Stomach smooth muscle (tissue), 2 donors: ENCODE results near the gene KRT38.

Experiments
- H3K27ac ChIP-seq: one replicate; pipeline ENCODE4 v1.7.0; 2013; ENCODE audit warnings: mild to moderate bottlenecking, low read length, inconsistent platforms
- H3K27me3 ChIP-seq, 2 donors: one replicate each; pipeline ENCODE4 v1.7.0; 2013; ENCODE audit warnings: low read length in 2 of 2; ENCODE audit not compliant: insufficient read depth in 2 of 2, control insufficient read depth in 1 of 2
- H3K36me3 ChIP-seq, 2 donors: one replicate each; pipeline ENCODE4 v1.7.0; 2013; ENCODE audit warnings: low read length in 2 of 2; ENCODE audit not compliant: control insufficient read depth in 2 of 2, insufficient read depth in 2 of 2
- H3K4me1 ChIP-seq: one replicate; pipeline ENCODE4 v1.7.0; 2013; ENCODE audit warnings: low read length; ENCODE audit not compliant: control insufficient read depth, insufficient read depth
- H3K4me3 ChIP-seq, 2 donors: one replicate each; pipeline ENCODE4 v1.7.0; 2013; ENCODE audit warnings: low read length in 2 of 2
- H3K9ac ChIP-seq, 2 donors: one replicate each; pipeline ENCODE4 v1.7.0; 2013; ENCODE audit warnings: low read length in 2 of 2, mild to moderate bottlenecking in 1 of 2
- H3K9me3 ChIP-seq, 2 donors: one replicate each; pipeline ENCODE4 v1.7.0; 2013; ENCODE audit warnings: low read length in 2 of 2; ENCODE audit not compliant: control insufficient read depth in 2 of 2
- donor health status: healthy.
- donor health status: Pancreatic carcinoma.

Gene KRT38

GRCh38 chr17:41457676-41458075 lies 16.9 kb upstream of the KRT38 start:
- Histone ChIP-seq H3K36me3 (no peaks in the 10 kb centered on the region), H3K4me3 (no peak overlapping the region), H3K27ac (no peak overlapping the region), H3K9ac (no peak overlapping the region), H3K4me1 (no peaks in the 10 kb centered on the region), H3K9me3 (no peaks in the 10 kb centered on the region), H3K27me3 (peaks cover 0 to 2% of the 10 kb centered on the region in 2 donors)

- Histone ChIP-seq H3K27ac (no peak overlapping the region), H3K9me3 (peaks cover under 1 to 4% of the 10 kb centered on the region in 2 donors), H3K36me3 (no peaks in the 10 kb centered on the region), H3K9ac (no peak overlapping the region), H3K27me3 (peaks cover 0 to 2% of the 10 kb centered on the region in 2 donors), H3K4me3 (no peak overlapping the region), H3K4me1 (no peaks in the 10 kb centered on the region)
Measured at GRCh38 chr17:41456204-41456603, 15.4 kb upstream of the KRT38 start.

- Histone ChIP-seq H3K27ac (no peak overlapping the region), H3K9me3 (peaks cover 2 to 4% of the 10 kb centered on the region in 2 donors), H3K36me3 (no peaks in the 10 kb centered on the region), H3K27me3 (peaks cover 0 to 2% of the 10 kb centered on the region in 2 donors), H3K9ac (no peak overlapping the region), H3K4me1 (no peaks in the 10 kb centered on the region), H3K4me3 (no peak overlapping the region)
Measured at GRCh38 chr17:41455236-41455635, 14.5 kb upstream of the KRT38 start.

GRCh38 chr17:41453066-41453465 lies 12.3 kb upstream of the KRT38 start:
- no peaks in the 10 kb centered on the region for H3K36me3 ChIP-seq
- H3K9me3 ChIP-seq: peaks cover 2 to 4% of the 10 kb centered on the region in 2 donors
- no peaks in the 10 kb centered on the region for H3K4me1 ChIP-seq
- peaks cover 0 to 2% of the 10 kb centered on the region in 2 donors for H3K27me3 ChIP-seq
- H3K4me3 ChIP-seq: no peak overlapping the region
- no peak overlapping the region for H3K27ac ChIP-seq
- H3K9ac ChIP-seq: no peak overlapping the region

- peaks cover 2 to 4% of the 10 kb centered on the region in 2 donors for H3K9me3 ChIP-seq
- H3K36me3 ChIP-seq: no peaks in the 10 kb centered on the region
- no peak overlapping the region for H3K9ac ChIP-seq
Measured at GRCh38 chr17:41452281-41452680, 11.5 kb upstream of the KRT38 start.

GRCh38 chr17:41451154-41451728 lies 10.5 kb upstream of the KRT38 start:
- H3K4me1 ChIP-seq: no peaks in the 10 kb centered on the region
- H3K4me3 ChIP-seq: no peak overlapping the region
- H3K9me3 ChIP-seq: peaks cover 2 to 4% of the 10 kb centered on the region in 2 donors
- no peak overlapping the region for H3K9ac ChIP-seq
- H3K27ac ChIP-seq: no peak overlapping the region
- peaks cover 0 to 2% of the 10 kb centered on the region in 2 donors for H3K27me3 ChIP-seq
- no peaks in the 10 kb centered on the region for H3K36me3 ChIP-seq

More at GRCh38 chr17:41452281-41452680, 11.5 kb upstream of the KRT38 start:
- H3K4me3 ChIP-seq: no peak overlapping the region
- H3K4me1 ChIP-seq: no peaks in the 10 kb centered on the region
- H3K27ac ChIP-seq: no peak overlapping the region
- H3K27me3 ChIP-seq: peaks cover 0 to 2% of the 10 kb centered on the region in 2 donors

- Histone ChIP-seq H3K27me3 (peaks cover 0 to 6% of the 10 kb centered on the region in 2 donors), H3K27ac (no peak overlapping the region), H3K4me1 (no peaks in the 10 kb centered on the region)
Measured at GRCh38 chr17:41449008-41449407, 8.2 kb upstream of the KRT38 start.

GRCh38 chr17:41448506-41448905 lies 7.7 kb upstream of the KRT38 start:
- Histone ChIP-seq H3K4me1 (no peaks in the 10 kb centered on the region), H3K27ac (no peak overlapping the region), H3K9me3 (peaks cover 2 to 4% of the 10 kb centered on the region in 2 donors), H3K4me3 (no peak overlapping the region), H3K36me3 (no peaks in the 10 kb centered on the region), H3K9ac (no peak overlapping the region), H3K27me3 (peaks cover 0 to 5% of the 10 kb centered on the region in 2 donors)

More at GRCh38 chr17:41449008-41449407, 8.2 kb upstream of the KRT38 start:
- H3K4me3 ChIP-seq: no peak overlapping the region
- no peaks in the 10 kb centered on the region for H3K36me3 ChIP-seq
- H3K9me3 ChIP-seq: peaks cover 2 to 4% of the 10 kb centered on the region in 2 donors
- H3K9ac ChIP-seq: no peak overlapping the region

GRCh38 chr17:41446806-41447205 lies 6.0 kb upstream of the KRT38 start:
- no peak overlapping the region for H3K27ac ChIP-seq
- H3K9ac ChIP-seq: no peak overlapping the region
- no peaks in the 10 kb centered on the region for H3K4me1 ChIP-seq
- no peak overlapping the region for H3K4me3 ChIP-seq
- H3K36me3 ChIP-seq: no peaks in the 10 kb centered on the region
- H3K27me3 ChIP-seq: peaks cover 0 to 5% of the 10 kb centered on the region in 2 donors
- peaks cover 2% of the 10 kb centered on the region in 2 donors for H3K9me3 ChIP-seq

GRCh38 chr17:41444640-41445039 lies 3.9 kb upstream of the KRT38 start:
- no peak overlapping the region for H3K27ac ChIP-seq
- H3K4me3 ChIP-seq: no peak overlapping the region
- H3K27me3 ChIP-seq: peaks cover 0 to 5% of the 10 kb centered on the region in 2 donors

GRCh38 chr17:41444186-41444585 lies 3.4 kb upstream of the KRT38 start:
- Histone ChIP-seq H3K36me3 (no peaks in the 10 kb centered on the region), H3K4me1 (no peaks in the 10 kb centered on the region), H3K4me3 (no peak overlapping the region), H3K27me3 (peaks cover 0 to 5% of the 10 kb centered on the region in 2 donors), H3K9me3 (no peaks in the 10 kb centered on the region), H3K9ac (no peak overlapping the region), H3K27ac (no peak overlapping the region)

More at GRCh38 chr17:41444640-41445039, 3.9 kb upstream of the KRT38 start:
- Histone ChIP-seq H3K4me1 (no peaks in the 10 kb centered on the region), H3K9me3 (no peaks in the 10 kb centered on the region), H3K9ac (no peak overlapping the region), H3K36me3 (no peaks in the 10 kb centered on the region)
